Effector memory CD8-positive, alpha-beta T cell (primary cell): ENCODE results near the gene BBLN.

Experiments
- ATAC-seq: fragments of 150-1000 bp; cut with Tn5 transposase; replicated peaks from 2 replicates; pipeline ENCODE4 v1.10.0; 2021; ENCODE audit warnings: mild to moderate bottlenecking, moderate library complexity
- DNase-seq, 3 experiments: peaks; one replicate each; pipeline ENCODE4 v3.0.0; 2021
- H3K27ac Mint-ChIP-seq, 2 donors: one replicate each; pipeline ENCODE4 v1.8.0; 2022; ENCODE audit warnings: mild to moderate bottlenecking in 2 of 2, mixed read lengths in 2 of 2, moderate library complexity in 2 of 2
- H3K27me3 Mint-ChIP-seq, 2 donors: one replicate each; pipeline ENCODE4 v1.8.0; 2022; ENCODE audit warnings: mixed read lengths in 2 of 2
- H3K36me3 Mint-ChIP-seq: one replicate; pipeline ENCODE4 v1.8.0; 2022; ENCODE audit warnings: mild to moderate bottlenecking, moderate library complexity, mixed read lengths; ENCODE audit not compliant: insufficient read depth
- H3K4me1 Mint-ChIP-seq, 2 donors: one replicate each; pipeline ENCODE4 v1.8.0; 2022; ENCODE audit warnings: low read depth in 2 of 2, mixed read lengths in 2 of 2
- H3K4me3 Mint-ChIP-seq, 2 donors: one replicate each; pipeline ENCODE4 v1.8.0; 2022; ENCODE audit warnings: mild to moderate bottlenecking in 2 of 2, mixed read lengths in 2 of 2, moderate library complexity in 2 of 2
- H3K9me3 Mint-ChIP-seq, 2 donors: one replicate each; pipeline ENCODE4 v1.8.0; 2022; ENCODE audit warnings: mixed read lengths in 2 of 2

BBLN gene

DNA sequence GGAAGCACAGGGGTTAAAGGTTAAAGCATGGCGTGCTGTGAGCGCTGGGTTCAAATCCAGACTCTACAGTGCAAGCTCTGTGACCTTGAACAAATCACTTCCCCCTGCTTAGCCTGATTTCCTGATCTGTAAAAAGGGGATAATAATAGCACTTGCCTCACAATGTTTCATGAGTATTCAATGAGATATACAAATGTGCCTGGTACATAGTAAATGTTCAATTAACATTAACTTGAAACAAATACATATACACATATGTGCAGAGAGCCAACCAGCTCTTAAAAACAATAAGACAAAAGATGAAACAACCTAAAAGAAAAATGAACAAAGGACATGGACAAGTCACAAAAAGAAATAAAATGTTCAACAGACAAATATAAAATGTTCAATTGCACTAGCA, 27.3 kb downstream of the BBLN start:
- Mint-ChIP-seq H3K4me1 (peaks cover 21 to 25% of the 10 kb centered on the region in 2 donors), H3K27ac (no peak overlapping the region), H3K9me3 (no peaks in the 10 kb centered on the region), H3K36me3 (peaks cover 66% of the 10 kb centered on the region), H3K27me3 (no peaks in the 10 kb centered on the region), H3K4me3 (no peak overlapping the region)
- ATAC-seq (no peak), DNase-seq (no peak)

DNA sequence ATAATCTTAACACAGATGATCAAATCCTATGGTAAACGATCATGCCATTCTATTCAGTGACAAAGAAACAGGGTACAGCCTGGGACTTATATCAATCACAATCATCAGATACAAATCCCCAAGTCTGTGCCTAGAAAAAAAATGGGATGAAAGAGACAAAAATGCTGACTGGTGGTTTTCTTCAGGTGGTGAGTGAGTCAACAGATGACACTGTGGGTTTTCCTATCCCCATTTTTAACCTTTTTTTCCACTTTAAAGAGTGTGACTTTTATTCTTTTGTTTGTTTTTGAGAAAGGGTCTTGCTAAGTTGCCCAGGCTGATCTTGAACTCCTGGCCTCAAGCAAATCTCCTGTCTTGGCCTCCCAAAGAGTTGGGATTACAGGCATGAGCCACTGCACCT, 28.1 kb downstream of the BBLN start:
- peak overlapping the region in 1 of 2 donors; percentile 50 for H3K27ac Mint-ChIP-seq
- peaks cover 21 to 25% of the 10 kb centered on the region in 2 donors for H3K4me1 Mint-ChIP-seq
- H3K4me3 Mint-ChIP-seq: no peak overlapping the region

DNA sequence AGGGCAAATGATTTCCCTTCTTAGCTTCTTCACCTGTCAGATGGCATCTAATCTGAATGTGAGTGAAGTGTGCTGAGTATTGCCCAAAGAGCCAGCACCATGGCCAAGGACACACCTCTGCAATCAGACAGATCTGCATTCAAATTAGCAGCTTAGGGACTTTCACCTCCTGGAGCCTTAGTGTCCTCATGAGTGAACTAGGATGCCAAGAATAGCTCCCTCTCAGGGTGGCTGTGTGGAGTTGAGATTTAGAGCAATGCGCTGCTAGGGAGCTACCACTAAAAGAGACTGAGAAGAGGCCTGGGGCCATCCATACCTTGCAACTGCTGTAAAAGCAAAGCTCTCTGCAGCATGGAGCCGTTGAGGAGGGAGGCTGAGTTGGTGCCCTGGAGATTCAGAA, 29.9 kb downstream of the BBLN start:
- peak overlapping the region in 1 of 2 donors; percentile 98 for H3K27ac Mint-ChIP-seq
- H3K27me3 Mint-ChIP-seq: no peaks in the 10 kb centered on the region
- no peaks in the 10 kb centered on the region for H3K9me3 Mint-ChIP-seq
- H3K4me3 Mint-ChIP-seq: peak overlapping the region; percentile 95 to 97
- peaks cover 21 to 25% of the 10 kb centered on the region in 2 donors for H3K4me1 Mint-ChIP-seq
- no peak for DNase-seq
- no peak for ATAC-seq
- H3K36me3 Mint-ChIP-seq: peaks cover 43% of the 10 kb centered on the region

More for the DNA sequence above, 28.1 kb downstream of the BBLN start:
- ATAC-seq (no peak), DNase-seq (no peak)
- Mint-ChIP-seq H3K27me3 (no peaks in the 10 kb centered on the region), H3K36me3 (peaks cover 60% of the 10 kb centered on the region), H3K9me3 (no peaks in the 10 kb centered on the region)

DNA sequence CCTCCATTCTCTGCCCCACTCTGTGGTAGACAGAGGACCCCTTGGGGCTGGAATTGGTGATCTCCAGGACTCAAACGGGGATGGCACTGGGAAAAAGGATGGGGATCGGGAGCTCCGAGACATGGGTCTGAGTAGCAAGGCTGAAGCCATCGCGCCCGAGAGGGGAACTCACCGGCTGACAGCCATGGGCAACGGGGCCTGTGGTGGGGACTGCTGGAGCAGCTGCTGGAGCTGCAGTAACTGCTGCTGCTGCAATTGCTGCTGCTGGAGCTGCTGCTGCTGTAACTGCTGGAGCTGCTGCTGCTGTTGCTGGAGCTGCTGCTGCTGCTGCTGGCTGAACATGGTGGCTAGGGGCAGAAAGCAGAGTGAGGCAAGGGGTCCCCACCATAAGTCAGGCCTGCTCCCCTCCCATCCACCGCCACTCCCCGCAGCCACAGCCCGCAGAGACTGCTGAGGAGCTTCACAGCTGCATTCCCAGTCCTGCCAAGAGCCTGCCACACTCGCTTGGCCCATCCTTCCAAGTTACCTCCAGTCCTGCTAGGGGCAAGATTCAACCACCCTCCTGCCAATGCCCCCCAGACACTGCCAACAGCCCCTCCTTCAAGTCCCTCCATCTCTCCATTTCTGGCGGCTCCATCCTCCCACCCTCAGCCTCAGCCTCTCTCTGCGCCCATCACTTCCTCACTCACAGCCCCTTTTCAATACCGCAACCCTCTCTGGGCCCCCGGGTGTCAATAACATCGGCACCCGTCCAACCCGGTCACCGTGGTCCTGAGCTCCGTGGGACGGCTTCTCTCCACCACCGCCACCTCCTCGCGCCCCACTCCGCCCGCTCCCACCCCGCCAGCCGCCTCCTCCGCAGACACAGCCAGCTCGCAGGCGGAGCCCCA, 30.7 kb downstream of the BBLN start:
- Mint-ChIP-seq H3K27ac (peak overlapping the region; percentile 96 to 98), H3K36me3 (peaks cover 37% of the 10 kb centered on the region), H3K27me3 (no peaks in the 10 kb centered on the region), H3K4me1 (peaks cover 21 to 23% of the 10 kb centered on the region in 2 donors), H3K9me3 (no peaks in the 10 kb centered on the region), H3K4me3 (peak overlapping the region; percentile 95 to 97)
- ATAC-seq (peak; percentile 61), DNase-seq (no peak)

DNA sequence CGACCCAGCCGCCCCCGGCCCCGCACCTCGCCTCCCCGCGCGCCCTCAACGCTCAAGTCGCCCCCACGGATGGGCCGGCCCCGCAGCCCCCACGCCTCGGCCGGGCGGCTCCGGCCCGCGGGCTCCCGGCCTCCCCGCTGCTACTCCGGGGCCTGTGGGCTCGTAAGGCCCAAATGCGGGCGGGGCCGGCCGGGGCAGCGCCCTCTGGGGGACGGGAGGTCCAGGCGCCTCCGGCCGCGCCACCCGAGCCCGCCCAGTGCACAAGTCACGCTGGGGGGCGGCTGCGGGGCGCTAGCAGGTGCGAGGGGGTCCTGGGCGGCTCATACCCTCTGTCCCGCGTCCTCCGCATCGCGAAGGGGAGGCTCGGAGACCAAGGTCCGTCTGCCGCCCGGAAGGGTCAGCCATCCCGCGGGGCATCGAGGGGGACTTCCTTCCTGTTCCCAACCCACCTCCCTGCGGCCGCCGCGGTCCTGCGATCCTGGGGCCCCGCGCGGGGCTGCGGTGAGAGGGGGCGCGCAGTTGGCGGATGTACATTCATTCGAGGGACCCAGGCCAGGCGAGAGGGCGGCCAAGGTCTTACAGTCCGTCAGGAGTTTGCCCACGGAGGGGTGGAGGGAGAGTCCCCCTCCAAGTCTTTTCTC, 31.5 kb downstream of the BBLN start, which contains the start of gene CIZ1:
Gene CIZ1, minus strand, starts transcription at position 167 of the 641 bp plus-strand sequence. CDS start 715 bp downstream, outside the sequence.
- ATAC-seq (peak; percentile 96), DNase-seq (peak; percentile 59 to 67 (median 66))
- Mint-ChIP-seq H3K4me1 (peaks cover 17 to 20% of the 10 kb centered on the region in 2 donors), H3K36me3 (peaks cover 32% of the 10 kb centered on the region), H3K4me3 (peak within 1 kb of the TSS; percentile 95 to 97), H3K27ac (peak within 1 kb of the TSS; percentile 96 to 98), H3K9me3 (no peaks in the 10 kb centered on the region), H3K27me3 (no peaks in the 10 kb centered on the region)

DNA sequence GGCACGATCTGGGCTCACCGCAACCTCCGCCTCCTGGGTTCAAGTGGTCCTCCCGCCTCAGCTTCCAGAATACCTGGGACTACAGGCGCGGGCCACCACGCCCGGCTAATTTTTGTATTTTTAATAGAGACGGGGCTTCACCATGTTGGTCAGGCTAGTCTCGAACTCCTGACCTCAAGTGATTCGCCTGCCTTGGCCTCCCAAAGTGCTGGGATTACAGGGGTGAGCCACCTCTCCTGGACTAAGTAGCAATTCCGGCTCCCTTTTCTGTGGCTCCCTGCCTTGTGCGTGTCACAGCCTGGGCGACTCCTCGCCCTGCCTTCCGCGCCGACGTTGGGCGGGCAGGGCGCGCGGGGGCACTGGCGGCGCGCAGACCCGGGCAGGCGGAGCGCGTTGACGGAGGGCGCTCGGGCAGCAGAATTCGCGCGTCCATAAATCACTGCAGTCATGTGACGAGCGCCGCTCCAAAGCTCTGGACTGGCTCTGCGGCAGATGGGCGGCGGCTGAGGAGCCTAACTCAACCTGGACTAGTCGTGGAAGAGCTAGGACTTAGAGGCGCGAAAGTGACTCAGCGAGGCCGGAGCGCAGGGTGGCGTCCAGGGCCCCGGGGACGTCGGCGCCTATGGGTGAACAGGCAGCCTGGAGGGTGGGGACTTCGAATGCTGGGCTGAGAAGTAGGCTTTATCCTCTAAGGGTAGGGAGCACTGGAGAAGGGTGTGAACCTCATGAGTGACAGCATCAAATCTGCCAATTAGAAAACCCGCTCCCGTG, 32.7 kb downstream of the BBLN start:
- peak overlapping the region in 1 of 2 donors; percentile 25 for H3K4me3 Mint-ChIP-seq
- DNase-seq: no peak
- no peak for ATAC-seq

DNA sequence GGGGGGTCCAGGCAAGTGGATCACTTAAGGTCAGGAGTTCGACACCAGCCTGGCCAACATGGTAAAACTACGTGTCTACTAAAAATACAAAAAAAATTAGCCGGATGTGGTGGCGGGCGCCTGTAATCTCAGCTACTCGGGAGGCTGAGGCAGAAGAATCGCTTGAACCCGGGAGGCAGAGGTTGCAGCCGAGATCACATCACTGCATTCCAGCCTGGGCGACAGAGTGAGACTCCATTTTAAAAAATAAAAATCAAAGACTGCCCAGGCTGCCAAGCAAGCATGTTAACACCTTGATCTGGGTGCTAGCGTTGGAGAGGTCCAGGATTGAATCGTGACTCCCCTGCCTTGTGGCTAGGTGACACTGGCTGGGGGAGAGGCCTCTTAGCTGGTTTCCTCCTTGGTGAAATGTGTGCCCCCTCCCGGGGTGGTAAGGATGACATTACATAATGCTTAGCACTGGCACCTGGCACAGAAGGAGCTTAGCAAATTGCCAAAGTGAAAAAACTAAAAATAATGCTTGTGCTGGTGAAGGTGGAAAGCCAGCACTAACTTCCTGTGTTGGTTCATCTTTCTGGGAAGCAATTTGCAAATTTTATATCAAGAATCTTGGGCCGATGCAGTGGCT, 33.5 kb downstream of the BBLN start:
- Mint-ChIP-seq H3K9me3 (no peaks in the 10 kb centered on the region), H3K36me3 (peaks cover 21% of the 10 kb centered on the region), H3K27me3 (no peaks in the 10 kb centered on the region), H3K4me1 (peaks cover 10 to 16% of the 10 kb centered on the region in 2 donors), H3K27ac (no peak overlapping the region), H3K4me3 (no peak overlapping the region)
- ATAC-seq (no peak), DNase-seq (no peak)

More for the DNA sequence above, 32.7 kb downstream of the BBLN start:
- peaks cover 13 to 17% of the 10 kb centered on the region in 2 donors for H3K4me1 Mint-ChIP-seq
- H3K36me3 Mint-ChIP-seq: peaks cover 29% of the 10 kb centered on the region
- no peaks in the 10 kb centered on the region for H3K27me3 Mint-ChIP-seq
- no peaks in the 10 kb centered on the region for H3K9me3 Mint-ChIP-seq
- no peak overlapping the region for H3K27ac Mint-ChIP-seq

DNA sequence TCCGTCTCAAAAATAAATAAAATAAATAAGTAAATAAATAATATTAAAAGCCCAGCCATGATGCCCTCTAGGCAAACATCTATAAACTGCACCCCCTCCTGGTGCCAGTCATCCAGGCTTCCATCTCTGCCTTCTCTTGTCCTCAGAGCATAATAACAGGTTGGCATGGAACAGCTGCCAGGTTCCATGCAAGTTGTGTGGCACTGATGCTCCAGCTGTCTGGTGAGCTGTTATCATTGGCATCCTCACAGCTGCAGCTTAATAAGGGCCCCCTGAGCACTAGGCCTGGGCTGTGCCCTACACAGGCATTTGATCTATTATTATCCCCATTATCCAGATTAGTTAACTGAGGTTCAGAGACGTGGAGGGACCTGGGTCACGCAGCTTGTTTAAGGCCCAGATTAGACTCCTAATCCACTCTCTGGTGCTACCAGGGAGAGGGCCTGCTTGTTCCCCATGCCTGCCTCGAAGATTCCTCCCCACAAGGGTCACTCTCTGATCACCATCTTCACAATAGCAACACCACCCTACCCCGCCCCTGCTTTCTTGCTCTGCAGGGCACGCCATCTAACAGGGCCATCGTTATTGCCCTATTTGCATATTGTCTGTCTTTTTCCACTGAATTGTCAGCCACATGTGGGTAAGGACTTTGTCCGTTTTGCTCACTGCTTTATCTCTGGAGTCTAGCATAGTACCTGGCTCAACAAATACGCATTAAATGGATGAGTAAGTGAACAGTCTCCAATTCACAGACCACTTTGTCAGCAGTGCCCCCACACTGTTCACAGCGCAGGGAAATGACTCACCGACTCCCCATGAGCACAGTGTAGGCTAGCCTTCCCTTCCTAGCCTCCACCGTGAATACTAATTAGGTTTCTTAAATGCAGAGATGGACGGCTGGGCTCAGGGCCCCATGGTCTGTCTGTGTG, 41.6 kb downstream of the BBLN start:
- H3K4me1 Mint-ChIP-seq: peaks cover 0 to 4% of the 10 kb centered on the region in 2 donors
- peaks cover 20 to 29% of the 10 kb centered on the region in 2 donors for H3K27me3 Mint-ChIP-seq
- H3K36me3 Mint-ChIP-seq: no peaks in the 10 kb centered on the region
- no peaks in the 10 kb centered on the region for H3K9me3 Mint-ChIP-seq
- DNase-seq (no peak), ATAC-seq (no peak)
- H3K27ac Mint-ChIP-seq: no peak overlapping the region
- H3K4me3 Mint-ChIP-seq: no peak overlapping the region

DNA sequence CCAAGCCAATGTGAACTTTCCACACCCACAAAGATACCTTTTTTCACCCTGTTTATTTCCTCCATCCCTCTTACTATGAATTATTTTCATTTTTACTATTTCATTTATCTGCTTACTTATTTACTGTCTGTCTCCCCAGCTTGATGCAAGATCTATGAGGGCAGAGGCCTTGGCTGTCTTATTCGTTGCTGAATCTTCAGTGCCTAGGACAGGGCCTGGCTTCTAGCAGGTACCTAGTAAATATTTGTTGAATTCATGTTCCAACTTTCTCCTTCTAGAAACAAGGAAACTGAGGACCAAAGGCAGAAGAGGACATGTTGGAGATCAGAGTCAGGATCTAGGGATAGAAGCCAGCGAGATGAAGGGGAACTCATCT, 42.6 kb downstream of the BBLN start:
- peaks cover 26 to 36% of the 10 kb centered on the region in 2 donors for H3K27me3 Mint-ChIP-seq
- DNase-seq: no peak
- no peaks in the 10 kb centered on the region for H3K9me3 Mint-ChIP-seq
- peak overlapping the region; percentile 64 to 69 for H3K4me3 Mint-ChIP-seq
- H3K36me3 Mint-ChIP-seq: no peaks in the 10 kb centered on the region
- peak overlapping the region in 1 of 2 donors; percentile 66 for H3K27ac Mint-ChIP-seq
- H3K4me1 Mint-ChIP-seq: peaks cover 0 to 4% of the 10 kb centered on the region in 2 donors
- ATAC-seq: no peak

DNA sequence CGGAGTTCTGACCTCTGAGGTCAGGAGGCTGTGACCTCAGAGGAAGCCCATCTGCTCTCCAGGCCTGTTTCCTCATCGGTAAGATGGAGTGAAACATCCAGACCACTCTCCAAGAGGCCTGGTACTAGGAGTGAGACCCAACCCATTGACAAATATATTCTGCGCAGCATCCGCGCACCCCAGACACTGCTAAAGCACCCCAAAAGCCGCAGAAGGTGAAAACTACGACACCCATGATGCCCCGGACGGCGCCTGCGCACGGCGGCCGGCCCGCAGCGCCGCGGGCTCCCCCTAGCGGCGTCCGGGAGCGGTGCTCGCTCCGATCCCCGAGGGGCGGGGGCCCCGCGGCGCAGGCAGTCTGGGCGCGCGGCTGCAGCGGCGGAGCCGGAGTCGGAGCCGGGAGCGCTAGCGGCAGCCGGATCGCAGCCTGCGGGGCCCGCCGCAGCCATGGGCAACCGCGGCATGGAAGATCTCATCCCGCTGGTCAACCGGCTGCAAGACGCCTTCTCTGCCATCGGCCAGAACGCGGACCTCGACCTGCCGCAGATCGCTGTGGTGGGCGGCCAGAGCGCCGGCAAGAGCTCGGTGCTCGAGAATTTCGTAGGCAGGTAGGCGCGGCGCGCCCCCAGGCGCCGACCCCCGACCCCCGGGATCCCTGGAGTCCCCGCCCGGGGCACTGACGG, 43.1 kb downstream of the BBLN start, which contains the start of gene DNM1:
Gene DNM1, plus strand, starts transcription at position 356 of the 683 bp plus-strand sequence. Its CDS starts 92 bp downstream, at position 448.
- ATAC-seq (peak; percentile 95), DNase-seq (peak; percentile 68 to 79 (median 70))
- no peaks in the 10 kb centered on the region for H3K36me3 Mint-ChIP-seq
- peaks cover 0 to 4% of the 10 kb centered on the region in 2 donors for H3K4me1 Mint-ChIP-seq
- H3K4me3 Mint-ChIP-seq: peak within 1 kb of the TSS; percentile 66 to 72
- H3K27me3 Mint-ChIP-seq: peaks cover 26 to 37% of the 10 kb centered on the region in 2 donors
- peak within 1 kb of the TSS in 1 of 2 donors; percentile 66 for H3K27ac Mint-ChIP-seq
- H3K9me3 Mint-ChIP-seq: no peaks in the 10 kb centered on the region

DNA sequence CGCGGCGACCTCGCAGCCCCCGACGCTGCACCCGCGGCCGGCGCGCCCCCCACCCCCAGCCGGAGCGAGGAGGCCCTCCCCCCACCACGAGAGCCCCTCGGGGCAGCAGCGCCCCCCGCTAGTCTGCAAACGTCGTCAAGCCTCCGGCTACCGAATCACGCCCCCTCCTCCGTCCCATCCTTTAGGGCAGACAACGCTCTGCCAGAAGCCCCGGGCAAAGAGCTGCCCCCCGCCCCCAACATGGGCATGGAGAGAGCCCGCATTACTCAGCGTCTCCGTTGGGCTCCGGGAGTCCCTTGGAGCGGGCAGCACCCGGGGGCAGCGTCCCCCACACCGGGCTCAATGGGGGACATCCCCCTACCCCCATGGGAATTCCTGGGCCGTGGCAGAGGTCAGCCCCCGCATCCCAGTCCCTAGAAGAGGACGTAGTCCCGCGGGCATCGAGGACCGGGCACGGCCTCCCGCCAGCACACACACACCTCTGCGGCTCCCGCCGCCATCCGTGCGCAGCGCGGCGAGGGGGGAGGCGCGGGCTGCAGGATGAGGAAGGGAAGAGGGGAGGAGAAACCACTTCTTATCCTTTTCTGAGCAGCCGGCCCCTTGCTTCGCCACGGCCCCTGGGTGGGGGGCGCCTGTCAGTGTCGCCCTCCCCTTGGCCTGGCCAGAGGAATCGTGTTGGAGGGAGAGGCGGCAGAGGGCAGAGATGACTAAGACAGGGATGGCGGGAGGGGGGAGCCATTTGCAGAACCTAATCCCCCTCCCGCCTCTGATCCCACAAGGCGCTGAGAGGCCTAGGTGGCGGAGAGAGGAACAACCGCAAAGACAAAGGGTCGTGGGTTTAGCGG, 43.9 kb downstream of the BBLN start:
- Mint-ChIP-seq H3K4me1 (peaks cover 0 to 4% of the 10 kb centered on the region in 2 donors), H3K9me3 (no peaks in the 10 kb centered on the region), H3K36me3 (no peaks in the 10 kb centered on the region), H3K27me3 (peaks cover 26 to 45% of the 10 kb centered on the region in 2 donors), H3K4me3 (peak overlapping the region; percentile 66 to 72), H3K27ac (no peak overlapping the region)
- DNase-seq: no peak
- no peak for ATAC-seq
